WTC11 (cell line): ENCODE measurements around the gene DLGAP4.

Experiments used
- ETV6 ChIP-seq: sonication (generic); formaldehyde crosslinking; IDR thresholded peaks from 2 replicates; pipeline ENCODE4 v1.8.1; 2022; ENCODE audit warnings: mild to moderate bottlenecking, missing genetic modification reagents
- JUN ChIP-seq: sonication (generic); formaldehyde crosslinking; IDR thresholded peaks from 2 replicates; pipeline ENCODE4 v1.8.0; 2023; ENCODE audit warnings: mild to moderate bottlenecking, missing genetic modification reagents
- PRRX2 ChIP-seq: fragments of 250-450 bp; sonication (Bioruptor Pico); IDR thresholded peaks from 2 replicates; pipeline ENCODE4 v1.8.0; 2021; ENCODE audit warnings: mild to moderate bottlenecking
- SP1 ChIP-seq: sonication (generic); formaldehyde crosslinking; conservative IDR thresholded peaks from 2 replicates; pipeline ENCODE4 v1.8.1; 2022; ENCODE audit warnings: missing genetic modification reagents
- TCF7 ChIP-seq: sonication (generic); formaldehyde crosslinking; IDR thresholded peaks from 2 replicates; pipeline ENCODE4 v1.8.0; 2022; ENCODE audit warnings: mild to moderate bottlenecking, low read depth, missing genetic modification reagents, moderate library complexity
- ZNF138 ChIP-seq: sonication (generic); formaldehyde crosslinking; conservative IDR thresholded peaks from 2 replicates; pipeline ENCODE4 v1.8.1; 2022; ENCODE audit warnings: mild to moderate bottlenecking, moderate library complexity, missing genetic modification reagents
- TF ChIP-seq, protein P1 (sequence below): fragments of 200-600 bp; IDR thresholded peaks from 2 replicates; pipeline ENCODE4 v1.8.0; 2022; ENCODE audit warnings: antibody characterized with exemption
- TF ChIP-seq, protein P2 (sequence below): sonication (generic); formaldehyde crosslinking; IDR thresholded peaks from 2 replicates; pipeline ENCODE4 v1.8.1; 2023; ENCODE audit warnings: mild to moderate bottlenecking, missing genetic modification reagents
- TF ChIP-seq, protein P3 (sequence below): sonication (generic); formaldehyde crosslinking; IDR thresholded peaks from 2 replicates; pipeline ENCODE4 v1.8.1; 2023; ENCODE audit warnings: mild to moderate bottlenecking, missing genetic modification reagents, moderate library complexity
- TF ChIP-seq, protein P4 (sequence below): sonication (generic); formaldehyde crosslinking; IDR thresholded peaks from 2 replicates; pipeline ENCODE4 v1.8.0; 2022; ENCODE audit warnings: mild to moderate bottlenecking, missing genetic modification reagents
- TF ChIP-seq, protein P5 (sequence below): sonication (generic); formaldehyde crosslinking; conservative IDR thresholded peaks from 2 replicates; pipeline ENCODE4 v1.8.1; 2022; ENCODE audit warnings: mild to moderate bottlenecking, missing genetic modification reagents
- TF ChIP-seq, protein P6 (sequence below): sonication (generic); formaldehyde crosslinking; IDR thresholded peaks from 2 replicates; pipeline ENCODE4 v1.8.0; 2022; ENCODE audit warnings: mild to moderate bottlenecking, missing genetic modification reagents
- TF ChIP-seq, protein P7 (sequence below): sonication (generic); formaldehyde crosslinking; IDR thresholded peaks from 2 replicates; pipeline ENCODE4 v1.8.1; 2023; ENCODE audit warnings: mild to moderate bottlenecking, missing genetic modification reagents
- TF ChIP-seq, protein P8 (sequence below): sonication (generic); formaldehyde crosslinking; IDR thresholded peaks from 2 replicates; pipeline ENCODE4 v1.8.1; 2022; ENCODE audit warnings: low read depth, mild to moderate bottlenecking, moderate library complexity, missing genetic modification reagents, borderline replicate concordance

DNA sequence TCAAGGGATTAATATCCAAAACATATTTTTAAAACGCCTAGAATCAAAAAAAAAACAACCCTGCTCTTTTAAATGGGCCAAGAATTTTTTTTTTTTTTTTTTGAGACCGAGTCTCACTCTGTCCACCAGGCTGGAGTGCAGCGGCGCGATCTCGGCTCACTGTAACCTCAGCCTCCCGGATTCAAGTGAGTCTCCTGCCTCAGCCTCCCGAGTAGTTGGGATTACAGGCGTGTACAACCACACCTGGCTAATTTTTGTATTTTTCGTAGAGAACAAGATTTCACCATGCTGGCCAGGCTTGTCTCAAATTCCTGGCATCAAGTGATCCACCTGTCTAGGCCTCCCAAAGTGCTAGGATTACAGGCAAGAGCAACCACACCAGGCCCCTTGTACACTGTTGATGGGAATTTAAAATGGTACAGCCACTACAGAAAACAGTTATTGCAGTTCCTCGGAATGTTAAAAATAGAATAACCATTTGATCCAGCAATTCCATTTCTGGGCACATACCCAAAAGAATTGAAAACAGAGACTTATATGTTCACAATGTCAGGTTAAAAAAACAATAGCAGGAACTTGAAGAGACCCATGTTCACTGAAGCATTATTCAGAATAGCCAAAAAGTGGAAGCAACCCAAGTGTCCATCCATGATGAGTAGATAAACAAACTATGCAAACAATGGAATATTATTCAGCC, 232.0 kb downstream of the DLGAP4 start:
- TF ChIP-seq, protein P1, sequence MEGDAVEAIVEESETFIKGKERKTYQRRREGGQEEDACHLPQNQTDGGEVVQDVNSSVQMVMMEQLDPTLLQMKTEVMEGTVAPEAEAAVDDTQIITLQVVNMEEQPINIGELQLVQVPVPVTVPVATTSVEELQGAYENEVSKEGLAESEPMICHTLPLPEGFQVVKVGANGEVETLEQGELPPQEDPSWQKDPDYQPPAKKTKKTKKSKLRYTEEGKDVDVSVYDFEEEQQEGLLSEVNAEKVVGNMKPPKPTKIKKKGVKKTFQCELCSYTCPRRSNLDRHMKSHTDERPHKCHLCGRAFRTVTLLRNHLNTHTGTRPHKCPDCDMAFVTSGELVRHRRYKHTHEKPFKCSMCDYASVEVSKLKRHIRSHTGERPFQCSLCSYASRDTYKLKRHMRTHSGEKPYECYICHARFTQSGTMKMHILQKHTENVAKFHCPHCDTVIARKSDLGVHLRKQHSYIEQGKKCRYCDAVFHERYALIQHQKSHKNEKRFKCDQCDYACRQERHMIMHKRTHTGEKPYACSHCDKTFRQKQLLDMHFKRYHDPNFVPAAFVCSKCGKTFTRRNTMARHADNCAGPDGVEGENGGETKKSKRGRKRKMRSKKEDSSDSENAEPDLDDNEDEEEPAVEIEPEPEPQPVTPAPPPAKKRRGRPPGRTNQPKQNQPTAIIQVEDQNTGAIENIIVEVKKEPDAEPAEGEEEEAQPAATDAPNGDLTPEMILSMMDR = no peak
- TF ChIP-seq SP1 (no peak), JUN (CRISPR knock-in tag) (no peak), PRRX2 (CRISPR knock-in tag) (no peak), ETV6 (CRISPR knock-in tag) (no peak), TCF7 (CRISPR knock-in tag) (no peak), ZNF138 (CRISPR knock-in tag) (no peak)
- TF ChIP-seq, protein P2, sequence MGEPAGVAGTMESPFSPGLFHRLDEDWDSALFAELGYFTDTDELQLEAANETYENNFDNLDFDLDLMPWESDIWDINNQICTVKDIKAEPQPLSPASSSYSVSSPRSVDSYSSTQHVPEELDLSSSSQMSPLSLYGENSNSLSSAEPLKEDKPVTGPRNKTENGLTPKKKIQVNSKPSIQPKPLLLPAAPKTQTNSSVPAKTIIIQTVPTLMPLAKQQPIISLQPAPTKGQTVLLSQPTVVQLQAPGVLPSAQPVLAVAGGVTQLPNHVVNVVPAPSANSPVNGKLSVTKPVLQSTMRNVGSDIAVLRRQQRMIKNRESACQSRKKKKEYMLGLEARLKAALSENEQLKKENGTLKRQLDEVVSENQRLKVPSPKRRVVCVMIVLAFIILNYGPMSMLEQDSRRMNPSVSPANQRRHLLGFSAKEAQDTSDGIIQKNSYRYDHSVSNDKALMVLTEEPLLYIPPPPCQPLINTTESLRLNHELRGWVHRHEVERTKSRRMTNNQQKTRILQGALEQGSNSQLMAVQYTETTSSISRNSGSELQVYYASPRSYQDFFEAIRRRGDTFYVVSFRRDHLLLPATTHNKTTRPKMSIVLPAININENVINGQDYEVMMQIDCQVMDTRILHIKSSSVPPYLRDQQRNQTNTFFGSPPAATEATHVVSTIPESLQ (CRISPR knock-in tag) = no peak
- TF ChIP-seq, protein P3, sequence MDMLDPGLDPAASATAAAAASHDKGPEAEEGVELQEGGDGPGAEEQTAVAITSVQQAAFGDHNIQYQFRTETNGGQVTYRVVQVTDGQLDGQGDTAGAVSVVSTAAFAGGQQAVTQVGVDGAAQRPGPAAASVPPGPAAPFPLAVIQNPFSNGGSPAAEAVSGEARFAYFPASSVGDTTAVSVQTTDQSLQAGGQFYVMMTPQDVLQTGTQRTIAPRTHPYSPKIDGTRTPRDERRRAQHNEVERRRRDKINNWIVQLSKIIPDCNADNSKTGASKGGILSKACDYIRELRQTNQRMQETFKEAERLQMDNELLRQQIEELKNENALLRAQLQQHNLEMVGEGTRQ (CRISPR knock-in tag) = no peak
- TF ChIP-seq, protein P4, sequence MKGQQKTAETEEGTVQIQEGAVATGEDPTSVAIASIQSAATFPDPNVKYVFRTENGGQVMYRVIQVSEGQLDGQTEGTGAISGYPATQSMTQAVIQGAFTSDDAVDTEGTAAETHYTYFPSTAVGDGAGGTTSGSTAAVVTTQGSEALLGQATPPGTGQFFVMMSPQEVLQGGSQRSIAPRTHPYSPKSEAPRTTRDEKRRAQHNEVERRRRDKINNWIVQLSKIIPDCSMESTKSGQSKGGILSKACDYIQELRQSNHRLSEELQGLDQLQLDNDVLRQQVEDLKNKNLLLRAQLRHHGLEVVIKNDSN (CRISPR knock-in tag) = no peak
- TF ChIP-seq, protein P5, sequence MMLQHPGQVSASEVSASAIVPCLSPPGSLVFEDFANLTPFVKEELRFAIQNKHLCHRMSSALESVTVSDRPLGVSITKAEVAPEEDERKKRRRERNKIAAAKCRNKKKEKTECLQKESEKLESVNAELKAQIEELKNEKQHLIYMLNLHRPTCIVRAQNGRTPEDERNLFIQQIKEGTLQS = no peak
- TF ChIP-seq, protein P6, sequence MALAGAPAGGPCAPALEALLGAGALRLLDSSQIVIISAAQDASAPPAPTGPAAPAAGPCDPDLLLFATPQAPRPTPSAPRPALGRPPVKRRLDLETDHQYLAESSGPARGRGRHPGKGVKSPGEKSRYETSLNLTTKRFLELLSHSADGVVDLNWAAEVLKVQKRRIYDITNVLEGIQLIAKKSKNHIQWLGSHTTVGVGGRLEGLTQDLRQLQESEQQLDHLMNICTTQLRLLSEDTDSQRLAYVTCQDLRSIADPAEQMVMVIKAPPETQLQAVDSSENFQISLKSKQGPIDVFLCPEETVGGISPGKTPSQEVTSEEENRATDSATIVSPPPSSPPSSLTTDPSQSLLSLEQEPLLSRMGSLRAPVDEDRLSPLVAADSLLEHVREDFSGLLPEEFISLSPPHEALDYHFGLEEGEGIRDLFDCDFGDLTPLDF (CRISPR knock-in tag) = no peak
- TF ChIP-seq, protein P7, sequence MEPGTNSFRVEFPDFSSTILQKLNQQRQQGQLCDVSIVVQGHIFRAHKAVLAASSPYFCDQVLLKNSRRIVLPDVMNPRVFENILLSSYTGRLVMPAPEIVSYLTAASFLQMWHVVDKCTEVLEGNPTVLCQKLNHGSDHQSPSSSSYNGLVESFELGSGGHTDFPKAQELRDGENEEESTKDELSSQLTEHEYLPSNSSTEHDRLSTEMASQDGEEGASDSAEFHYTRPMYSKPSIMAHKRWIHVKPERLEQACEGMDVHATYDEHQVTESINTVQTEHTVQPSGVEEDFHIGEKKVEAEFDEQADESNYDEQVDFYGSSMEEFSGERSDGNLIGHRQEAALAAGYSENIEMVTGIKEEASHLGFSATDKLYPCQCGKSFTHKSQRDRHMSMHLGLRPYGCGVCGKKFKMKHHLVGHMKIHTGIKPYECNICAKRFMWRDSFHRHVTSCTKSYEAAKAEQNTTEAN = no peak
- TF ChIP-seq, protein P8, sequence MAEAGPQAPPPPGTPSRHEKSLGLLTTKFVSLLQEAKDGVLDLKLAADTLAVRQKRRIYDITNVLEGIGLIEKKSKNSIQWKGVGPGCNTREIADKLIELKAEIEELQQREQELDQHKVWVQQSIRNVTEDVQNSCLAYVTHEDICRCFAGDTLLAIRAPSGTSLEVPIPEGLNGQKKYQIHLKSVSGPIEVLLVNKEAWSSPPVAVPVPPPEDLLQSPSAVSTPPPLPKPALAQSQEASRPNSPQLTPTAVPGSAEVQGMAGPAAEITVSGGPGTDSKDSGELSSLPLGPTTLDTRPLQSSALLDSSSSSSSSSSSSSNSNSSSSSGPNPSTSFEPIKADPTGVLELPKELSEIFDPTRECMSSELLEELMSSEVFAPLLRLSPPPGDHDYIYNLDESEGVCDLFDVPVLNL (CRISPR knock-in tag) = no peak
